HL-60/S4 (cell line): Measurements from ENCODE around the gene UQCRH.
"Not testable (repeated sequence)": the region's sequence is repeated elsewhere in the genome, so short reads cannot be mapped to it uniquely, and the experiment has no call there.

Source experiments
- in situ Hi-C: fragments of 300-500 bp; cut with MboI; formaldehyde crosslinking; loops from 2 replicates; pipeline ENCODE4 v1.14.3; 2022; ENCODE audit warnings: low sequenced_read_pairs

The UQCRH gene

DNA sequence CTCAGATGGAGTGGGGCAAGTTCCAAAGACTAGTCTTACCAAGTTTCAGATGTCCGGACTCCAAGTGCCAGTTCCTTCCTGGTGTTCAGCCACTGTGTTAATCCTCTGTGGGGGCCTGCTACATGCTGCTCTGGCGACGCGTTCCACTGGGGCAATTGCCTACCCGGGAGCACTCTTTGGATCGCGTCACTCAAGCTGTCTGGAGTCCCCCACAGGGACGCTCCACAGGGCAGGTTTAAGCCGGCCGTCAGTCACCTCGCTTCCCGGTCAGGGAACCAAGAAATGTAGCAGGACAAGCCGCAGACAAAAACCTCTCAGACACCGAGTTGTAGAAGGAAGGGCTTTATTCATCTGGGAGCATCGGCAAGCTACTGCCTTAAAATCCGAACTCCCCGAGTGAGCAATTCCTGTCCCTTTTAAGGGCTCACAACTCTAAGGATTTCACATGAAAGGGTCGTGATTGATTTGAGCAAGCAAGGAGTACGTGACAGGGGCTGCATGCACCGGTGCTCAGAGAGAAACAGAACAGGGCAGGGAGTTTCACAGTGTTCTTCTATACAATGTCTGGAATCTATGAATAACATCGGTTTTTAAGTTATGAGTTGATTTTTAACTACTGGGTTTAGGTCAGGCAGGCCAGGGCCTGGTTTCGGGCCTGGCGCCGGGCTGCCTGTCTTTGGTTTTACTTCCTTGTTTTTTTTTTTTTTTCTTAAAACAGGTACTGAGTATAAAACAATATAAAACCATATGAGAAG, 28.5 kb downstream of the UQCRH start:
- in situ Hi-C loops, result not testable (repeated sequence)

- in situ Hi-C loops, result no loop called here
Observed at GRCh38 chr1:46333300-46334029, 30.0 kb downstream of the UQCRH start.

DNA sequence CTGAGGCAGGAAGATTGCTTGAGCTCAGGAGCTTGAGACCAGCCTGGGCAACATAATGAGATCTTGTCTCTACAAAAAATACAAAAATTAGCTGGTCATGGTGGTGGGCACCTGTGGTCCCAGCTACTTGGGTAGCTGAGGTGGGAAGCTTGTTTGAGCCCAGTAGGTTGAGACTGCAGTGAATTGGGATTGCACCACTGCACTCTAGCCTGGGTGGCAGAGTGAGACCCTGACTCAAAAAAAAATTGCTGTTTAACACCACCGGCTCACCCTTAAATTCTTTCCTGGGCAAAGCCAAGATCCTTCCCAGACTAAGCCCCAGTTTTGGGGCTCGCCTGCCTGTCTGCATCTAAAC, 30.5 kb downstream of the UQCRH start:
- in situ Hi-C loops, result no loop called here

DNA sequence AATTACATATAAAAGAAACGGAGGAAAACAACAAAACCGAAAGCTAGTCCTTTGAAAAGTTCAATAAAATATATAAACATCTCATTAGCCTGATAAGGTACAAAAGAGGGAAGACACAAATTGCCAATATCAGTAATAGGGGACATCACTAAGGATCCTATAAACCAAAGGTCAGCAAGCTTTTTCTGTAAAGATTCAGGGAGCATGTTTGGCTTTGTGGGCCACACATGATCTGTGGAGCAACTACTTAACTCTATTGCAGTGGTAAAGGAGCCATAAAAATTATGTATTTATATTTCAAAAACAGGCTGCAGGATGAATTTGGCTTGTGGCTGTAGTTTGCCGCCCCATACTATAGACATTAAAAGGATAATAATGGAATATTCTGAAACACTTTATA, 31.6 kb downstream of the UQCRH start:
- in situ Hi-C loops, result no loop called here

GRCh38 chr1:46337409-46337808, 33.9 kb downstream of the UQCRH start:
- in situ Hi-C loops, result not testable (repeated sequence)

- in situ Hi-C loops, result no loop called here
Observed at GRCh38 chr1:46340404-46341221, 37.1 kb downstream of the UQCRH start, which contains the start of gene NSUN4. TSS of gene NSUN4 (plus strand) at chr1:46340807. CDS start at chr1:46340827, 20 bp downstream.

DNA sequence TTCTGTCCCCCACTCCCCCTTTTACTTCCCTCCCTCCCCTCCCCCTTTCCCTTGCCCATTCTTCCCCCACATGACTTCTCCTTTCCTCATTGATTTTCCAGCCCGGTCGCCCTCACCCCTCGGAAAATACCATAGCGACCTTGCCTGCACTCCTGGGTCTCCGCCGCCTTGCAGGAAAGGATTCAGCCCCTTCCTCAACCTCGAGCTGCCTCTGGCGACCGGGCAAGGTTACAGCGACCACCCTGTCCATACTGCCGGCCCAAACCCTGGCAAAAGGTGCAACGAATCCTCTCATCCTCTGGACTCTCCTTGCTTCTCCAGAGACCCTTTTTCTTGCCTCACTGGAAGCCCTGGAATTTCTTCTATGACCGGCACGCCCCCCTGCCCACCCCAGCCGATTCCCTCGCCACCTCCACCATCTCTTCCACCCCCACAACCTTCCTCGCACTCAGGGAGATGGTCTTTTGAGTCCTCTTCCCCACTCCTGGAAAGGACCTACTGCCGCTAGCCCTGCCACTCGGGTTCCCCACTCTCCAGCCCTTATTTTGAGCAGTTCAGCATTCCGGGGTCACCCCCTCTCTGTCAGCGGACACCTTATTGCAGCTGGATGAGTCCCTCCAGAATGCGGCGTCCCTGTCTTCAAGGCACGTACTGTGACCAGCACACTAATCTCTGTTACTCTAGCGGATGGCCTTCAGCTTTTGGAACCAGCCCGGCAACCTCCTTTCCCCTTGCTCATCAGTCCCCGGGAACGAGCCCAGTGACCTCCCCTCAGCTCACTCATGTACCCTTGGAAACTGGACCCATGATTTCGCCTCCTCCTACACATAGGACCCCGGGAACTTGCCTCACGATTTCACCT, 38.0 kb downstream of the UQCRH start:
- in situ Hi-C loops, result no loop called here

DNA sequence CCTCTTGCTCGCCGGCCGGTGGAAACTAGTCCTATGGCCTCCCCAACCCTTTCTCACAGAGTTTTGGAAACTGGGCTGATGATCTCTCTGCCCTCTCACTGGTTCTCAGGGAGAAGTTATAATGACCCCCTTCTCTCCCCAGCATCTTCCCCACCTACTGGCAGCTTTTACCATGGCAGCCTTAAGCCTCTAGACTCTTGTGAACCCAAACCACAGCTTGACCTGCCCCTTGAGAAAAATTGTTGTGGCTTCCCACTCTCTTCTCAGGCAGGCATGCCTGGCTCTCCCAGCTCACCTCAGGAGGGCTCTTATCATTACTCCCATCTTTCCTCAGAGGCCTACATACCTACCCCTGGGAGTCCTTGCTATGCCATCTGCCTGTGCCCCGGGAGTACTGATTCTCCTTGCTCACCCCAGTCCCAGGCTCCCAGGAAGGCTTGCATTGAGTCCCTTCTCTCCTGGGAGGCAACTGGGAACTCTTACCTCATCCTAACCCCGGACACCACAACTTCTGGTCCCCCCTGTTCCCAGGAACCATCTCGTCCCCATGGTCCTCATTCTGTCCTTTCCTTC, 38.7 kb downstream of the UQCRH start:
- in situ Hi-C loops, result no loop called here

- in situ Hi-C loops, result no loop called here
Observed at GRCh38 chr1:46342677-46343350, 39.3 kb downstream of the UQCRH start.

DNA sequence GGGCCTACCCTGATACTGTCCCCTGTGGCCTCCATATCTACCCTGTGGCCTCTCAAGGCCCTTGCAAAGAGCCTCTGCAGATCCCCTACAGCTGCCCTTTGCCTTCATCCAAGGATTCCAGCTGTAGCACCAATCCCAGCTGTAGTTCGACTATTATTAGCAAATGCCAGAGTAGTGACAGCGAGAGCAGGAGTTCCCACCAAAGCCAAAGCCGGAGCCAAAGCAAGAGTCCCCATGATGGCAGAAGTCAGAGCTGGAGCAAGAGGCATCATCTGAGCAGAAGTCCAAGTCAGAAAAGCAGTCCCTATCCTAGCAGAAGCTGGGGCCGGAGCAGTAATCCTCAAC, 39.8 kb downstream of the UQCRH start:
- in situ Hi-C loops, result no loop called here

- in situ Hi-C loops, result no loop called here
Observed at GRCh38 chr1:46343705-46344104, 40.2 kb downstream of the UQCRH start.

- in situ Hi-C loops, result no loop called here
Observed at GRCh38 chr1:46344481-46344880, 41.0 kb downstream of the UQCRH start.

DNA sequence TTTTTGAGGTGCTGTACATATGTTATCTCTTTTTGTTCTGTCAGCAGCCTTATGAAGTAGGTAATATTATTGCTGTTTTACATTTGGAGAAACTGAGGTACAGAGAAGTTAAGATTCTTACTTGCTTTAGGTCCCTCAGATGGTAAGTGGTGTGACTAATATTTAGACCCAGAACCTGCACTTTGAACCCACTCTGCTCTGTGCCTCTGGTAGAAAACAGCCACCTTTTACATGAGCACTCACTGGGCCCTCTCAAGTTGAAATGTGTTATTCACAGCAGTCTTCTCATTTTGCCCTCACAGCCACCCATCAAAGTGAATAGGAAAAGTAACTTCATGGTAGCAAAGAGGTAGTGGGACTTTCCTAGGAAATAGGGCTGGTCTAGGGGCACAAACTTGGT, 41.8 kb downstream of the UQCRH start:
- in situ Hi-C loops, result no loop called here

DNA sequence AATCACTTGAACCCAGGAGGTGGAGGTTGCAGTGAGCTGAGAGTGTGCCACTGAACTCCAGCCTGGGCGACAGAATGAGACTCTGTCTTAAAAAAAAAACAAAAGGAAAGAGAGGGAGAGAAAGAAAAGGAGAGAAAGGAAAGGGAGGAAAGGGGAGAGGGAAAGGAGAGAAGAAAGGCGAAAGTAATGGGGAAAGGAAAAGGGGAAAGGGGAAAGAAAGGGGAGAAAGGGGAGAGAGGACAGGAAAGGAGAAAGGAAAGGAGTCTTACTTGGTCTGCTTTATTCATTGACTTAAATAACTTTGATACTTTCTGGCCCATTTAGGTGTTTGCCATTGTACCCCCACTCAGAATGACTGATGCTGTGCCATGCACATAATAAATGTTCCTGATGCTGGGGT, 48.9 kb downstream of the UQCRH start:
- in situ Hi-C loops, result no loop called here

GRCh38 chr1:46355920-46356319, 52.4 kb downstream of the UQCRH start:
- in situ Hi-C loops, result not testable (repeated sequence)

GRCh38 chr1:46362158-46362557, 58.7 kb downstream of the UQCRH start:
- in situ Hi-C loops, result no loop called here

GRCh38 chr1:46363121-46363520, 59.6 kb downstream of the UQCRH start:
- in situ Hi-C loops, result no loop called here

GRCh38 chr1:46364612-46365011, 61.1 kb downstream of the UQCRH start:
- in situ Hi-C loops, result no loop called here

GRCh38 chr1:46365796-46366195, 62.3 kb downstream of the UQCRH start:
- in situ Hi-C loops, result not testable (repeated sequence)
